Measurements from ENCODE around the gene RBM42. TPM values are rescaled to one million over a fixed set of nuclear protein-coding genes. Genes with fewer than 3 reads are reported as not detected.
A peak's percentile ranks its signal among the peaks of the same experiment; 100 is the strongest.

The RBM42 gene
- total and polyA plus RNA-seq, 2 of the 13 experiments (the other 11 are each of a cell fraction or from before 2014, with no cell fraction given) = 27.2 to 55.3 TPM

GRCh38 chr19:35665604-35666003, 36.8 kb downstream of the RBM42 start:
- peak; percentile 14; the same call in 1 of the 2 replicates for TF ChIP-seq ZNF687 (CRISPR knock-in tag; IDR thresholded peaks at IDR 0.05)
- TF ChIP-seq, protein P1, sequence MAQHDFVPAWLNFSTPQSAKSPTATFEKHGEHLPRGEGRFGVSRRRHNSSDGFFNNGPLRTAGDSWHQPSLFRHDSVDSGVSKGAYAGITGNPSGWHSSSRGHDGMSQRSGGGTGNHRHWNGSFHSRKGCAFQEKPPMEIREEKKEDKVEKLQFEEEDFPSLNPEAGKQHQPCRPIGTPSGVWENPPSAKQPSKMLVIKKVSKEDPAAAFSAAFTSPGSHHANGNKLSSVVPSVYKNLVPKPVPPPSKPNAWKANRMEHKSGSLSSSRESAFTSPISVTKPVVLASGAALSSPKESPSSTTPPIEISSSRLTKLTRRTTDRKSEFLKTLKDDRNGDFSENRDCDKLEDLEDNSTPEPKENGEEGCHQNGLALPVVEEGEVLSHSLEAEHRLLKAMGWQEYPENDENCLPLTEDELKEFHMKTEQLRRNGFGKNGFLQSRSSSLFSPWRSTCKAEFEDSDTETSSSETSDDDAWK (CRISPR knock-in tag; IDR thresholded peaks at IDR 0.05) = no peak
- Histone ChIP-seq H3K27ac (ENCODE audit: extremely low read length, insufficient read depth, low read length) (no peak overlapping the region), H3K4me2 (ENCODE audit: low read depth, low read length) (no peak overlapping the region), H3K79me2 (ENCODE audit: insufficient read depth, low read length) (no peaks in the 10 kb centered on the region), H4K20me1 (ENCODE audit: insufficient read depth, low read length) (no peaks in the 10 kb centered on the region), H3K9ac (ENCODE audit: insufficient read depth, low read depth, low read length) (no peak overlapping the region), H2AFZ (ENCODE audit: low read length) (no peak overlapping the region), H3K36me3 (replicated peaks in 1 of 2; ENCODE audit: control insufficient read depth in 1 of 2, insufficient read depth in 2 of 2, low read length in 2 of 2) (no peaks in the 10 kb centered on the region), H3K4me1 (ENCODE audit: insufficient read depth, low read length) (peaks cover 32% of the 10 kb centered on the region), H3K27me3 (ENCODE audit: control insufficient read depth in 1 of 2, insufficient read depth in 2 of 2, low read length in 2 of 2) (0 out of 5 replicates have a peak, but pooled peaks cover 0 to 4% of the 10 kb centered on the region in 2 experiments), H3K4me3 (replicated peaks in 1 of 3; ENCODE audit: insufficient read depth in 1 of 3, low read depth in 2 of 3, low read length in 3 of 3) (no peak overlapping the region), H3K9me3 (ENCODE audit: low read length) (no peaks in the 10 kb centered on the region)
- intact Hi-C loops (cut with micrococcal nuclease; ENCODE audit: unreplicated experiment) = no loop called here
- CTCF ChIA-PET (ENCODE audit: low intra/inter-chr PET ratio, low total read pairs) = no interaction called here
- 45% methylated on average over 6 of the region's 7 CpGs for WGBS (ENCODE audit: low lambda C conversion rate)
- FAIRE-seq (no peak), ATAC-seq (no peak), DNase-seq (ENCODE audit: low spot score) (no peak)
- in situ Hi-C loops (cut with HindIII; ENCODE audit: extremely low pct_ligation_motif_present, low pct_unique_long_range_greater_than_20kb) = no loop called here
- POLR2A ChIA-PET = no interaction called here
- BruUV-seq (replicated peaks) = no TSS peak
